K562 (cell line): ENCODE results near the gene RNU6-1. TPM values are rescaled to one million over a fixed set of nuclear protein-coding genes. Genes with fewer than 3 reads are reported as not detected.

Experiments
- ADNP ChIP-seq: fragments of 200-800 bp; sonication (Bioruptor generic); IDR thresholded peaks from 2 replicates; pipeline ENCODE4 v1.6.1; 2016; ENCODE audit warnings: missing genetic modification characterization, missing compliant biosample characterization
- CBX3 ChIP-seq, 2 experiments: IDR thresholded peaks; 1 replicate in 1 of 2; 2 replicates in 1 of 2; pipeline ENCODE4 v1.6.1; 2012; ENCODE audit warnings: inconsistent platforms in 2 of 2, low read length in 2 of 2, borderline replicate concordance in 1 of 2, control low read depth in 1 of 2
- CUX1 ChIP-seq: fragments of 200-800 bp; sonication (Bioruptor generic); IDR thresholded peaks from 2 replicates; pipeline ENCODE4 v1.6.1; 2016; ENCODE audit warnings: missing genetic modification characterization, missing compliant biosample characterization
- E4F1 ChIP-seq: fragments of 250-450 bp; sonication (Bioruptor Pico); IDR thresholded peaks from 2 replicates; pipeline ENCODE4 v1.5.0; 2021; ENCODE audit warnings: mild to moderate bottlenecking, borderline replicate concordance
- FOXA1 ChIP-seq: fragments of 450-650 bp; IDR thresholded peaks from 2 replicates; pipeline ENCODE4 v1.6.1; 2016; ENCODE audit warnings: mild to moderate bottlenecking, borderline replicate concordance
- PURB ChIP-seq: sonication (generic); formaldehyde crosslinking; IDR thresholded peaks from 2 replicates; pipeline ENCODE4 v1.9.0; 2021; ENCODE audit warnings: low read depth, mild to moderate bottlenecking, missing genetic modification reagents
- RUNX1 ChIP-seq: sonication (generic); IDR thresholded peaks from 2 replicates; pipeline ENCODE4 v1.6.1; 2016; ENCODE audit warnings: antibody characterized with exemption, low read depth
- SMAD2 ChIP-seq: fragments of 150-350 bp; IDR thresholded peaks from 2 replicates; pipeline ENCODE4 v1.6.1; 2014; ENCODE audit warnings: low read depth, mild to moderate bottlenecking, low read length
- SRSF7 ChIP-seq: fragments of 200-400 bp; formaldehyde crosslinking; optimal IDR thresholded peaks from 2 replicates; pipeline ENCODE3; 2017; ENCODE audit warnings: mild to moderate bottlenecking, low read depth, low read length
- ZNF184 ChIP-seq: sonication (generic); formaldehyde crosslinking; IDR thresholded peaks from 2 replicates; pipeline ENCODE4 v1.5.0; 2020; ENCODE audit warnings: missing genetic modification reagents
- polyA plus RNA-seq, 8 experiments: library from polyadenylated mRNA; depleted of rRNA in 4 of 8; stranded (reverse) in 5 of 8; unstranded in 3 of 8; fragments of >200 nt; fragmentation: Nextera tagmentation in 2 of 8; fragmentation: Illumina TruSeq in 1 of 8; extraction: Ambion mirVana in 2 of 8; extraction: Trizol in 1 of 8; gene quantifications; 2 replicates each; pipeline versions ENCODE4 v1.2.1 to v1.2.3, GENCODE V29; 2011 to 2014; ENCODE audit warnings: inconsistent platforms in 1 of 8, missing spikeins in 1 of 8
- total RNA-seq, 7 experiments: library from RNA; depleted of rRNA in 6 of 7; stranded (reverse); fragments of >200 nt in 6 of 7; fragmentation: Illumina TruSeq in 2 of 7; extraction: Trizol in 2 of 7; gene quantifications; 2 replicates each; pipeline versions ENCODE4 v1.2.1 to v1.2.3, GENCODE V29; 2011 to 2021; ENCODE audit warnings: low replicate concordance in 1 of 7
- TF ChIP-seq, protein P1 (sequence below): sonication (generic); formaldehyde crosslinking; IDR thresholded peaks from 2 replicates; pipeline ENCODE4 v1.8.1; 2023; ENCODE audit warnings: mild to moderate bottlenecking, missing genetic modification reagents
- TF ChIP-seq, protein P2 (sequence below): fragments of 450-650 bp; IDR thresholded peaks from 2 replicates; pipeline ENCODE4 v1.6.1; 2017; ENCODE audit warnings: antibody characterized with exemption, mild to moderate bottlenecking

Gene RNU6-1
- total and polyA plus RNA-seq, 9 of the 15 experiments (the other 6 are each of a cell fraction or from before 2014, with no cell fraction given) = not detected

GRCh38 chr15:67878712-67879206 is 38.9 kb upstream of the RNU6-1 start (continued):
- TF ChIP-seq E4F1 (CRISPR knock-in tag) = no peak
- TF ChIP-seq CUX1 (CRISPR knock-in tag) = no peak
- TF ChIP-seq CBX3 (IDR thresholded peaks at IDR 0.05; ENCODE audit: borderline replicate concordance in 1 of 2, low read length in 2 of 2) = 0 out of 3 replicates have a peak, but pooled peaks of 1 of the 2 experiments have one; percentile 14
- TF ChIP-seq SMAD2 = no peak
- TF ChIP-seq, protein P1, sequence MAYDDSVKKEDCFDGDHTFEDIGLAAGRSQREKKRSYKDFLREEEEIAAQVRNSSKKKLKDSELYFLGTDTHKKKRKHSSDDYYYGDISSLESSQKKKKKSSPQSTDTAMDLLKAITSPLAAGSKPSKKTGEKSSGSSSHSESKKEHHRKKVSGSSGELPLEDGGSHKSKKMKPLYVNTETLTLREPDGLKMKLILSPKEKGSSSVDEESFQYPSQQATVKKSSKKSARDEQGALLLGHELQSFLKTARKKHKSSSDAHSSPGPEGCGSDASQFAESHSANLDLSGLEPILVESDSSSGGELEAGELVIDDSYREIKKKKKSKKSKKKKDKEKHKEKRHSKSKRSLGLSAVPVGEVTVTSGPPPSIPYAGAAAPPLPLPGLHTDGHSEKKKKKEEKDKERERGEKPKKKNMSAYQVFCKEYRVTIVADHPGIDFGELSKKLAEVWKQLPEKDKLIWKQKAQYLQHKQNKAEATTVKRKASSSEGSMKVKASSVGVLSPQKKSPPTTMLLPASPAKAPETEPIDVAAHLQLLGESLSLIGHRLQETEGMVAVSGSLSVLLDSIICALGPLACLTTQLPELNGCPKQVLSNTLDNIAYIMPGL (CRISPR knock-in tag) = no peak
- no peak for TF ChIP-seq SRSF7
- TF ChIP-seq ZNF184 (CRISPR knock-in tag) = no peak
- no peak for TF ChIP-seq FOXA1
- TF ChIP-seq, protein P2, sequence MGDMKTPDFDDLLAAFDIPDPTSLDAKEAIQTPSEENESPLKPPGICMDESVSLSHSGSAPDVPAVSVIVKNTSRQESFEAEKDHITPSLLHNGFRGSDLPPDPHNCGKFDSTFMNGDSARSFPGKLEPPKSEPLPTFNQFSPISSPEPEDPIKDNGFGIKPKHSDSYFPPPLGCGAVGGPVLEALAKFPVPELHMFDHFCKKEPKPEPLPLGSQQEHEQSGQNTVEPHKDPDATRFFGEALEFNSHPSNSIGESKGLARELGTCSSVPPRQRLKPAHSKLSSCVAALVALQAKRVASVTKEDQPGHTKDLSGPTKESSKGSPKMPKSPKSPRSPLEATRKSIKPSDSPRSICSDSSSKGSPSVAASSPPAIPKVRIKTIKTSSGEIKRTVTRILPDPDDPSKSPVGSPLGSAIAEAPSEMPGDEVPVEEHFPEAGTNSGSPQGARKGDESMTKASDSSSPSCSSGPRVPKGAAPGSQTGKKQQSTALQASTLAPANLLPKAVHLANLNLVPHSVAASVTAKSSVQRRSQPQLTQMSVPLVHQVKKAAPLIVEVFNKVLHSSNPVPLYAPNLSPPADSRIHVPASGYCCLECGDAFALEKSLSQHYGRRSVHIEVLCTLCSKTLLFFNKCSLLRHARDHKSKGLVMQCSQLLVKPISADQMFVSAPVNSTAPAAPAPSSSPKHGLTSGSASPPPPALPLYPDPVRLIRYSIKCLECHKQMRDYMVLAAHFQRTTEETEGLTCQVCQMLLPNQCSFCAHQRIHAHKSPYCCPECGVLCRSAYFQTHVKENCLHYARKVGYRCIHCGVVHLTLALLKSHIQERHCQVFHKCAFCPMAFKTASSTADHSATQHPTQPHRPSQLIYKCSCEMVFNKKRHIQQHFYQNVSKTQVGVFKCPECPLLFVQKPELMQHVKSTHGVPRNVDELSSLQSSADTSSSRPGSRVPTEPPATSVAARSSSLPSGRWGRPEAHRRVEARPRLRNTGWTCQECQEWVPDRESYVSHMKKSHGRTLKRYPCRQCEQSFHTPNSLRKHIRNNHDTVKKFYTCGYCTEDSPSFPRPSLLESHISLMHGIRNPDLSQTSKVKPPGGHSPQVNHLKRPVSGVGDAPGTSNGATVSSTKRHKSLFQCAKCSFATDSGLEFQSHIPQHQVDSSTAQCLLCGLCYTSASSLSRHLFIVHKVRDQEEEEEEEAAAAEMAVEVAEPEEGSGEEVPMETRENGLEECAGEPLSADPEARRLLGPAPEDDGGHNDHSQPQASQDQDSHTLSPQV = peak; percentile 49; the same call in 1 of the 2 replicates
- no peak for TF ChIP-seq ADNP (tag)
- no peak for TF ChIP-seq RUNX1
- TF ChIP-seq PURB (CRISPR knock-in tag) = no peak
